ENCODE data around the gene CACNA1G.

CACNA1G gene

GRCh38 chr17:50549256-50549941 lies 11.1 kb upstream of the CACNA1G start:
- no peak for DNase-seq

- no peak for DNase-seq
These were observed 10.5 kb upstream of the CACNA1G start for GRCh38 chr17:50549969-50550368.

- DNase-seq, result peak; percentile 87 to 90
These were observed 9.7 kb upstream of the CACNA1G start for GRCh38 chr17:50550661-50551432.

GRCh38 chr17:50551433-50551815 lies 9.1 kb upstream of the CACNA1G start:
- no peak for DNase-seq

- no peak for DNase-seq
These were observed 8.6 kb upstream of the CACNA1G start for GRCh38 chr17:50551884-50552283.

- no peak for DNase-seq
These were observed 6.3 kb upstream of the CACNA1G start for GRCh38 chr17:50554201-50554600.

GRCh38 chr17:50556803-50557202 lies 3.7 kb upstream of the CACNA1G start:
- DNase-seq, result peak; percentile 84 to 89

- no peak for DNase-seq
These were observed 2.9 kb upstream of the CACNA1G start for GRCh38 chr17:50557630-50558029.

GRCh38 chr17:50558091-50558490 lies 2.4 kb upstream of the CACNA1G start:
- no peak for DNase-seq

GRCh38 chr17:50558581-50558940 lies 2.0 kb upstream of the CACNA1G start:
- DNase-seq, result no peak

GRCh38 chr17:50558941-50559614 lies 1.4 kb upstream of the CACNA1G start:
- no peak for DNase-seq

GRCh38 chr17:50559674-50560184 lies 786 bp upstream of the CACNA1G start:
- no peak for DNase-seq

GRCh38 chr17:50560931-50561745 lies 623 bp downstream of the CACNA1G start:
- no peak for DNase-seq

- no peak for DNase-seq
These were observed 1.2 kb downstream of the CACNA1G start for GRCh38 chr17:50561746-50562141.

- DNase-seq, result no peak
These were observed 2.0 kb downstream of the CACNA1G start for GRCh38 chr17:50562242-50563091.

GRCh38 chr17:50563092-50563511 lies 2.6 kb downstream of the CACNA1G start:
- DNase-seq, result no peak

- DNase-seq, result no peak
These were observed 4.4 kb downstream of the CACNA1G start for GRCh38 chr17:50564916-50565315.

GRCh38 chr17:50565402-50566350 lies 5.2 kb downstream of the CACNA1G start:
- no peak for DNase-seq

- DNase-seq, result no peak
These were observed 6.4 kb downstream of the CACNA1G start for GRCh38 chr17:50566886-50567285.

- DNase-seq, result no peak
These were observed 8.1 kb downstream of the CACNA1G start for GRCh38 chr17:50568659-50569058.

GRCh38 chr17:50569592-50569991 lies 9.1 kb downstream of the CACNA1G start:
- no peak for DNase-seq
